ENCODE measurements around the gene MSI2.

Gene MSI2

DNA sequence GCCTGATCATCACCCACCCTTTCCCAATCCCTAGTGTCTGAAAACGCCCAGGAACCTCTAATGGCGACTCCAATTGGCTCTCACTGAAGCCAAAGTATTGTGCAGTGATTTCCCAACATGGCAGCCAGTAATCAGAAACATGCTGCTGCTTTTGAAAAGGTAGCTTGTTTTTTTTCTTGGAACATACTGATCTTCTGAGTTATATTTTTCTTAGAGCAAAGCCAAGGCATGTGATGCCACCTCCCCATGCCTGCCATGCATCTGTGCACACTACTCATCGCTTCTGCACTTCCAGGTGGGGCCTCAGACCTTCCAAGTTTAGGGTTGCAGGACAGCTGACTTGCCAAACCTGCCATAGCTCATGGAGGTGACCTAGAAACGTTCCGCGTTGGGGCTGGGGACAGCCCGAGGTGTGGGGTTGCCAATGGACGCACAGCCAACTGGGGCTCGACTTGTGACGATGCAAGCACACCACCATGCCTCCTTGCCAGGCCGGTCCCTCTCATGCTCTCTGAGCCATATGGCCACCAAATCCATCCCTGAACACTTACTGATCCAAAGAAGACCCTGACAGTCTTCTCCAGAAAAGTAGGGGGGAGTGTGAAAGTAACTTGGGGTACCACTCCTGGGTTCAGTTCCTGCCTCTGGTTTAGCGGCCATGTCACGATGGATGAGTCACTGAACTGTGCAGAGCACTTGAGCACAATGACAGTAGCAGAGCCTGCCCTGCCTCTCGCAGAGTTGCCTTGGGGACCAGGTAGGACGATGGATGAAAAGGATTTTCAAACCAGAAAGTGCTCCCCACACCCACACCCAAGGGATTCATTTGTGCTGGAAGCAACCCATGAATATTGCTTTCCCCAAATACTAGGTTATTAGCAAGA lies 333.1 kb downstream of the MSI2 start:
- Histone ChIP-seq H3K27ac (ENCODE audit: low read depth, low read length) (no peak overlapping the region), H3K9me3 (ENCODE audit: control insufficient read depth, insufficient read depth, low read length) (no peaks in the 10 kb centered on the region), H4K20me1 (ENCODE audit: control insufficient read depth, insufficient read depth, low read depth, low read length) (no peaks in the 10 kb centered on the region), H3K36me3 (ENCODE audit: control insufficient read depth, low read length) (0 out of 2 replicates have a peak, but pooled peaks cover 8% of the 10 kb centered on the region), H3K4me1 (ENCODE audit: control insufficient read depth, low read length) (peaks cover 8% of the 10 kb centered on the region), H3K4me2 (ENCODE audit: low read length) (no peak overlapping the region), H3K4me3 (ENCODE audit: low read length) (no peak overlapping the region), H3K79me2 (ENCODE audit: control insufficient read depth, low read length) (no peaks in the 10 kb centered on the region), H3K9me2 (replicated peaks; ENCODE audit: control insufficient read depth, low read length) (no peaks in the 10 kb centered on the region), H3K27me3 (ENCODE audit: control insufficient read depth, low read length) (no peaks in the 10 kb centered on the region), H3F3A (ENCODE audit: control insufficient read depth, insufficient read depth) (no peaks in the 10 kb centered on the region)
- TF ChIP-seq EZH2phosphoT487 (IDR thresholded peaks at IDR 0.05; ENCODE audit: borderline replicate concordance, low read length): no peak
- TF ChIP-seq, protein P1, sequence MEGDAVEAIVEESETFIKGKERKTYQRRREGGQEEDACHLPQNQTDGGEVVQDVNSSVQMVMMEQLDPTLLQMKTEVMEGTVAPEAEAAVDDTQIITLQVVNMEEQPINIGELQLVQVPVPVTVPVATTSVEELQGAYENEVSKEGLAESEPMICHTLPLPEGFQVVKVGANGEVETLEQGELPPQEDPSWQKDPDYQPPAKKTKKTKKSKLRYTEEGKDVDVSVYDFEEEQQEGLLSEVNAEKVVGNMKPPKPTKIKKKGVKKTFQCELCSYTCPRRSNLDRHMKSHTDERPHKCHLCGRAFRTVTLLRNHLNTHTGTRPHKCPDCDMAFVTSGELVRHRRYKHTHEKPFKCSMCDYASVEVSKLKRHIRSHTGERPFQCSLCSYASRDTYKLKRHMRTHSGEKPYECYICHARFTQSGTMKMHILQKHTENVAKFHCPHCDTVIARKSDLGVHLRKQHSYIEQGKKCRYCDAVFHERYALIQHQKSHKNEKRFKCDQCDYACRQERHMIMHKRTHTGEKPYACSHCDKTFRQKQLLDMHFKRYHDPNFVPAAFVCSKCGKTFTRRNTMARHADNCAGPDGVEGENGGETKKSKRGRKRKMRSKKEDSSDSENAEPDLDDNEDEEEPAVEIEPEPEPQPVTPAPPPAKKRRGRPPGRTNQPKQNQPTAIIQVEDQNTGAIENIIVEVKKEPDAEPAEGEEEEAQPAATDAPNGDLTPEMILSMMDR (IDR thresholded peaks at IDR 0.05; ENCODE audit: low read depth, low read length, poor library complexity, severe bottlenecking): no peak

DNA sequence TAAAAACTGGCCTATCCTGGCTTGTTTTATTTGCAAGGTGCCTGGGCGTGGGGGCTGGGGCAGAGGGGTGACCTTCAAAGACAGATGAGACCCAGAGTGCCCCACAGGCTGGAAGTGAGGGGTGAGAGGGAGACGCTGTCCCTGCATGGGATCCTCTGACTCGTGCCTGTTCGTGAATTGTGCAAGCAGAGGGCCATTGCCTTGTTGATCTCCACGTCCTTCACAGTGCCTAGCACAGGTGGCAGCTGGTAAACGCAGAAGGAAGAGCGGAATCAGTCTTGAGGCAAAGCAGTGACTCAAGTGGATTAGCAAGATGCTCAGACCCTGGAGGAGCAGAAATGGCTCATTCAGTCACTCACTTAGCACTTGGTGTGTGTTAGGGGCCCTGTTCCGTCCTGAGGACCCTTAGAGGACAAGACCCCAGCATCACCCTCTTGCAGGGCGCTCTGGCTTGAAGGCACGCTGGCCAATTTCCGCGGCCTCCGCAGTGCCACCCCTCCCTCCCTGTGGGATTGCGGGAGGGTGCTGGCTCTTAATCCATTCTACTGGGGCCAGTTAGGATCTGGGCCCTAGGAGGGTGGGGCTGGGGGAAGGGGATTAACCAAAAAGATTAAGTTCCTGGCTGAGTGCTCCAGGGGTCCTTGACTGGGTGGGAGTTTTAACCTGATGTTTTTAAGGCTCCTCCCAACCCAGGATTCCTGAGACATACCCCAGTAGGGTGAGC lies 337.6 kb downstream of the MSI2 start:
- Histone ChIP-seq H3K9me3 (ENCODE audit: control insufficient read depth, insufficient read depth, low read length) (no peaks in the 10 kb centered on the region), H3F3A (ENCODE audit: control insufficient read depth, insufficient read depth) (peaks cover 2% of the 10 kb centered on the region; the same call in 1 of the 2 replicates), H3K36me3 (ENCODE audit: control insufficient read depth, low read length) (peaks cover 12% of the 10 kb centered on the region; the same call in 1 of the 2 replicates), H3K27ac (ENCODE audit: low read depth, low read length) (no peak overlapping the region), H3K4me3 (ENCODE audit: low read length) (no peak overlapping the region), H3K79me2 (ENCODE audit: control insufficient read depth, low read length) (no peaks in the 10 kb centered on the region), H3K9me2 (replicated peaks; ENCODE audit: control insufficient read depth, low read length) (no peaks in the 10 kb centered on the region), H3K4me2 (ENCODE audit: low read length) (no peak overlapping the region), H3K4me1 (ENCODE audit: control insufficient read depth, low read length) (peaks cover 42% of the 10 kb centered on the region), H4K20me1 (ENCODE audit: control insufficient read depth, insufficient read depth, low read depth, low read length) (no peaks in the 10 kb centered on the region), H3K27me3 (ENCODE audit: control insufficient read depth, low read length) (no peaks in the 10 kb centered on the region)
- TF ChIP-seq, protein P1 (IDR thresholded peaks at IDR 0.05; ENCODE audit: low read depth, low read length, poor library complexity, severe bottlenecking): no peak
- TF ChIP-seq EZH2phosphoT487 (IDR thresholded peaks at IDR 0.05; ENCODE audit: borderline replicate concordance, low read length): no peak

DNA sequence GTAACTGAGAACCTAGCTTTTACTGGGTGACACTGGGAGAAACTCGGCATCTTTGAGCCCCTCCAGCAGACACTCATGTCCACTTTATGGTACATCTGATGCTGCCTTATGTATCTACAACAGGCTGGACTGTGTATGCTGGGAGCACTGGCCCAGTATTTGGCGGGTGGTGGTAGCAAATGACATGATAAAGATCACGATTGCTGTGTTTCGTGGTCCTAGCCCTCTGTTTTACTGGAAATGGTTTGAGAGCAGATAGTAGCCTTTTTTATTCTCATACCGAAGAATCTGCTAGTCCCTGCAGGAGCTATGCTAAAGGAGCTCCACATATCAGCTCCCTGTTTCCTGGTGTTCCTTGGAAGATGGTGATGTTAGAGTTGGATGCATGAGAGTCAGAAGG lies 338.4 kb downstream of the MSI2 start:
- Histone ChIP-seq H3K9me2 (replicated peaks; ENCODE audit: control insufficient read depth, low read length) (no peaks in the 10 kb centered on the region), H3F3A (ENCODE audit: control insufficient read depth, insufficient read depth) (peaks cover 2% of the 10 kb centered on the region; the same call in 1 of the 2 replicates), H3K4me2 (ENCODE audit: low read length) (peak overlapping the region; percentile 20), H3K4me3 (ENCODE audit: low read length) (no peak overlapping the region), H3K9me3 (ENCODE audit: control insufficient read depth, insufficient read depth, low read length) (no peaks in the 10 kb centered on the region), H3K36me3 (ENCODE audit: control insufficient read depth, low read length) (peaks cover 11% of the 10 kb centered on the region), H3K27ac (ENCODE audit: low read depth, low read length) (no peak overlapping the region), H3K4me1 (ENCODE audit: control insufficient read depth, low read length) (peaks cover 51% of the 10 kb centered on the region), H3K79me2 (ENCODE audit: control insufficient read depth, low read length) (no peaks in the 10 kb centered on the region), H3K27me3 (ENCODE audit: control insufficient read depth, low read length) (no peaks in the 10 kb centered on the region), H4K20me1 (ENCODE audit: control insufficient read depth, insufficient read depth, low read depth, low read length) (no peaks in the 10 kb centered on the region)
- TF ChIP-seq, protein P1 (IDR thresholded peaks at IDR 0.05; ENCODE audit: low read depth, low read length, poor library complexity, severe bottlenecking): no peak
- no peak for TF ChIP-seq EZH2phosphoT487 (IDR thresholded peaks at IDR 0.05; ENCODE audit: borderline replicate concordance, low read length)

Data from DOHH2 (cell line).